Embryonic facial prominence (tissue), 1 donor: ENCODE measurements around the gene LIM2.
"Not testable (repeated sequence)": the region's sequence is repeated elsewhere in the genome, so short reads cannot be mapped to it uniquely, and the experiment has no call there.

Experiments
- DNase-seq: peaks from one replicate; pipeline ENCODE4 v3.0.0-alpha.2; 2016; ENCODE audit errors: extremely low spot score

Gene LIM2, protein sequence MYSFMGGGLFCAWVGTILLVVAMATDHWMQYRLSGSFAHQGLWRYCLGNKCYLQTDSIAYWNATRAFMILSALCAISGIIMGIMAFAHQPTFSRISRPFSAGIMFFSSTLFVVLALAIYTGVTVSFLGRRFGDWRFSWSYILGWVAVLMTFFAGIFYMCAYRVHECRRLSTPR

GRCh38 chr19:51387924-51388389, at the start of gene LIM2:
Gene LIM2, minus strand, starts transcription at chr19:51387974. Its CDS starts 531 bp downstream, at chr19:51387443.
- DNase-seq = no peak

DNA sequence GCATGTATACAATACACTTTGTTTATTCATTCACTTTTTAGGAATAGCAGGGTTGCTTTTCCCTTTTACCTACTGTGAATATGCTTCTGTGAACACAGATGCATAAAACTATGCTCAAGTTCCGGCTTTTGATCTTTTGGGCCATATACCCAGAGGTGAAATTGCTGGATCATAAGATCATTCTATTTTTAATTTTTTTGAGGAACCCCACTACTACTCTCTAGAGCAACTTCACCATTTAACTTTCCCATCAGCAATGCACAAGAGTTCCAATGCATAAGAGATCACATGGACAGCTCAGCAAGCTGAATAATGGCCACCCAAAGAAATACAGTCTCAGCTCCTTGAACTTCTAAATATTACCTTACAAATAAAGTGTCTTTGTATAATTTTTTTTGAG, 46.7 kb upstream of the LIM2 start:
- no peak for DNase-seq

- no peak for DNase-seq
Measured at GRCh38 chr19:51433043-51433442, 45.3 kb upstream of the LIM2 start.

- DNase-seq = no peak
Measured at GRCh38 chr19:51431124-51431523, 43.4 kb upstream of the LIM2 start.

DNA sequence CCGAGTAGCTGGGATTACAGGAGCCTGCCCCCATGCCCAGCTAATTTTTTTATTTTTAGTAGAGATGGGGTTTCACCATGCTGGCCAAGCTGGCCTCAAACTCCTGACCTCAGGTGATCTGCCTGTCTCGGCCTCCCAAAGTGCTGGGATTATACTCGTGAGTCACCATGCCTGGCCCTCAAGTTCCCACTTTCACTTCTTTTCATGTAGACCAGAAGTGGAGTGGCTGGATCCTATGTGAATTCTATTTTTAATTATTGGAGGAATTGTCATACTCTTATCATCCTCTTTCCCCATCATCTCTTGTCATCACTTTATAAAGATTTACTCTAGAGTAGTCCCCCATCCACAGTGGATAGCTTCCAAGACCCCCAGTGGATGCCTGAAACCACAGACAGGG, 42.4 kb upstream of the LIM2 start:
- no peak for DNase-seq

DNA sequence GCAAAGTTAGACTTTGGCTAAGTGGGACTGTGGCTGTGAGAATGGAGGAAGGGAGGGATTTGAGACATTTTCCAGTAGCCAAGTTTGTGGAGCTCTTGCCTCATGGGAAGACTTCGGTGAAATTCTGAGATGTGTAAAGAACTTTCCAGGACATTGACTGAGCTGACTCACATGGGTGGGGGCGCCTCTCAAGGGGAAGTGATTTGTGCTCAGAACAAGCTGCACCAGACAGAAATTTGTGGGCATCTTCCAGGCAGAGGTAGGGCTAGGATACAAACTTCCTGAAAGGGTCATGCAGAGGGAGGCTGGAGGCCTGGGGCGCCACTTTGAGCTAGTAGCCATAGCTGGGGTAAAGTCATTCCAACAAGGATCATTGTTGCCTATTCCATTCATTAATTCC, 39.4 kb upstream of the LIM2 start:
- DNase-seq = no peak

DNA sequence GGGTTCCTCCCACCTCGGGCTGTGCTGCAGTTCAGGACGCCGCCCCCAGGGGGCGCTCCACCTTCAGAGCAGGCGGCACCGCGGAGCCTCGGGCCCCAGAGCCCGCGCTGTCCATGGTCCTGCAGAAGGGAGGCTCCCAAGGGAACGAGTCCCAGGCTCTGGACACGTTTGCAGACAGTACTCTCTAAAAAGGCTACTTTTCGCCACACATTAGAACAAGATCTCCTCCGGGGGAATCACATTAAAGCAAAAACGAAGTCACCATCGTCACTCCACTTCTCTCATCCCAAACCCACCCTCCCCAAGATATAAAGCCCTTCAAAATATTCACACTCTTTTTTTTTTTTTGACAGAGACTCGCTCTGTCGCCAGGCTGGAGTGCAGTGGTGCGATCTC, 34.3 kb upstream of the LIM2 start:
- no peak for DNase-seq

GRCh38 chr19:51421229-51422052, 33.7 kb upstream of the LIM2 start:
- DNase-seq = no peak

GRCh38 chr19:51420511-51420910, 32.7 kb upstream of the LIM2 start:
- DNase-seq = not testable (repeated sequence)

- no peak for DNase-seq
Measured at GRCh38 chr19:51418707-51419106, 30.9 kb upstream of the LIM2 start.

GRCh38 chr19:51417810-51418157, 30.0 kb upstream of the LIM2 start:
- DNase-seq = no peak

DNA sequence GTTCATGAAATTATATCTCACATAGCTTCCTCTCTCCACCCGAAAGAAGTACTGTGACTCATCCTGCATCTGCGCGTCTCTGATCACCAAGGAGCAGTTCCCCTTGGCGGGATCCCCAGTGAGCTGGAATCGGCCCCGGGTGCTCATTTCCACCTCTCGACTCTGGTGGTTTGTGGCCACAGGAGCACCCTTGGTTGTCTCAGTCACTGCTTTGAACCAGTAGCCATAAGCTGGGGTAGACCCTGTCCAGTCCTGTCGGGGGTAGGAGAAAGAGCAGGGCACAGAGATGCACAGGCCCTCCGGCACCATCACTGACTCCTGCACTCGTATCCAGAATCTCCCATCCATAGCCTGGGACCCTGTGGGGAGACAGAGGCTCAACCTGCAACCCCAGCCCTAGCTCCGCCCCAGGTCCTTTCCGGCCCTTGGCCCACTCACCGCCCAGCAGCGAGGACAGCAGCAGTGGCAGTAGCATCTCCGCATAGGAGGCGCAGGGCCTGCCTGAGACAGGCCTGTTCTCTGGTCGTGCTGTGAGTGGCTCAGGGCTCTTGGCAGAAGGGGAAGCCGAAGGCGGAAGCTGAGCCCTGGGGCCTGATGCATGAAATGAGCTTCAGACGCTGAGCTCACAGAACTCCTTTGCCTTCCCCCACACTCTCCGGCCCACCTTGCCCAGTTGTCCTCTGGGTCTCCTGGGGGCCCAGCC, 29.5 kb upstream of the LIM2 start, which contains the start of gene SIGLEC10:
Gene SIGLEC10 (minus strand): TSS at position 536 of the 703 bp plus-strand sequence. CDS start 61 bp downstream, at position 475.
- no peak for DNase-seq

DNA sequence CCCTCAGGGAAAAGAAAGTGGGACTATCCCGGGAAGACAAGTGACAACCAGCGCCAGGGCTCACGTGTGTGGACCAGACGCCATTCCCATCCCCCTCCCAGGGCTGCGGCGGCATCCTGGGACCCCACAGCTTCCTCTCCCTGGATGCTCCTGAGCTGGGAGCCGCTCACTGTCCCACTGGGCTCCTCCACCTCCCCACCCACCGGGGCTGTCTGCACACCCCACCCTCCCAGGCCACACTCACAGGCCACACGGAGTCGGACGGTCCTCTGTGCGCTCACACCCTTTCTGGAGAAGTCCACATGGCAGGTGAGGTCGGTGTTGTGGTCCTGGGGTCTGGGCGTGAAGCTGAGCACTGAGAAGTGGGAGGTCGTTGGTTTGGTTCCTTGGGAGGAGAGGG, 28.6 kb upstream of the LIM2 start:
- not testable (repeated sequence) for DNase-seq

DNA sequence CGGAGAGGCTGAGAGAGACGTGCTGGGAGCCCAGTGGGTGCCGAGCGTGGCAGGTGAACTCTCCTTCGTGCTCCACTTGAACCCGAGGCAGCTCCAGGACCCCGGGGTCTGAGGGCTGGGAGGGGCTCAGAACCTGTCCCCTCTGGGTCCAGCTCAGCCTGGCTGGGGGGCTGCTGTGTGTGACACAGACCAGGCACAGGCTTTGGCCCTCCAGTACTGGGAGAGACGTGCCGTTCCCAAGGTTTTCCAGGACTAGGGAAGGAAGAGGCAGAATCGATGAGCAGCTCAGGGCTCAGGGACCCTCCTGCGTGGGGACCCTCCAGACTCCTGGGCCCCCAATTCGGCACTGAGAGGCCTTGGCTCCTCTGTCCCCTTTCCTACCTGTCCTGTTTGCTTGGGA, 27.4 kb upstream of the LIM2 start:
- no peak for DNase-seq

GRCh38 chr19:51410950-51411748, 23.4 kb upstream of the LIM2 start:
- no peak for DNase-seq

- no peak for DNase-seq
Measured at GRCh38 chr19:51407511-51408131, 19.8 kb upstream of the LIM2 start.

GRCh38 chr19:51402117-51402516, 14.3 kb upstream of the LIM2 start:
- DNase-seq = no peak

DNA sequence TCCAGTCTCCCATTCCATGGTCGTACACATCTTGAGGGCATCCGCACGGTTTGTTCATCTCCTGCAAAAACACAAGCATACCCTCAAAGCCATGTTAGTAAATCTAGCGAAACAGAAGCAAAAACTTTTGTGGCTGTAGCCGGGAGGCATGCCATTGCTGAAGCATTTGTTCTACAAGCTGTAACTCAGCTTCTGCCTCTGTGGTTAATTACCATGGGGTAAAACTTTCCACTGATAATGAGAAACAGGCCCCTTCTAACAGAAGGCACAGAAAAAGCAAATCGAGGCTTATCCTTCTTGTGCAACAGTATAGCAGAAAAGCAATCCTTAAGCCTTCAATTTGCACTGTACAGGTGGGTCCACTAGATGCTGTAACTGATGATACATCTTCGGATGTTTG, 12.2 kb upstream of the LIM2 start:
- DNase-seq = not testable (repeated sequence)

DNA sequence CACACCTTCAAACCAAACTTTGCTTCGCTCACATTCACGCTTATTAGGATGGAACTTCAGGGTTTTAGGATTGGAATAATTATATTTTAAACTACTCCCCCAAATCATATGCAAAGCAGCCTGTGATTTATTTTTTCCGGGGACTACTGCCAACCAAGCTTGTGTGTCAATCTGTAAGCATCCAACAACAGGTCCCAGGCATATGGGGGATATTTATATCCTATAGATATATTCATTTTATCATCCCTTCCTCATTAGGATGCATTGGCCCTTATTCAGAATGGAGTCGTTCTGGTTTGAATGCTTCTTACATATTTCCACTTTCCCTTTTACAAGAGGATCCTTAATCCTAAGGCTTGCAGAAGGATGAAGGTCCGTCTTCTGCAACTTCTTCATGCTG, 11.5 kb upstream of the LIM2 start:
- no peak for DNase-seq

- no peak for DNase-seq
Measured at GRCh38 chr19:51398096-51398704, 10.4 kb upstream of the LIM2 start.

DNA sequence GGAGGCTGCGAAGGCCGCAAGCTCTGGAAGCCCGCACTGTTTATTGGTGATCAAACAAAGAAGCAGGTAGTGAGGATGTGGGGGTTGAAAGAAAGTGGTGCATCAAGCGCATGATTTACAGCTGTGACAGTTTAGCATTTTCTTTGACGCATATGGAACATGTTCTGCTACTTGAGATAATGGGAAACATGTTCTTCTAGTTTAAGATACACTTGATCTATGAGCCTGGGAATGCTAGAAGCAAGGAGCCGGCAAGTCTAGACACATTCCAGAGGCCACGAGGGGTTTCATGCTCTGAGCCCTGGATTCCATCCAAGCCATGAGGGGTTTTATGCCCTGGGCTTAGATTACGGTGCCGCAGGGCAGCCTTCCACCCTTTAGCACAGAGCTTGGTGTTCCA, 9.7 kb upstream of the LIM2 start:
- DNase-seq = not testable (repeated sequence)
